ENCODE measurements around the gene IQGAP3. TPM values are rescaled to one million over a fixed set of nuclear protein-coding genes. Genes with fewer than 3 reads are reported as not detected.
"Not testable (repeated sequence)": the region's sequence is repeated elsewhere in the genome, so short reads cannot be mapped to it uniquely, and the experiment has no call there.

Gene IQGAP3
- total RNA-seq, 2 donors from 2014 or later = 28.6 to 36.9 TPM

DNA sequence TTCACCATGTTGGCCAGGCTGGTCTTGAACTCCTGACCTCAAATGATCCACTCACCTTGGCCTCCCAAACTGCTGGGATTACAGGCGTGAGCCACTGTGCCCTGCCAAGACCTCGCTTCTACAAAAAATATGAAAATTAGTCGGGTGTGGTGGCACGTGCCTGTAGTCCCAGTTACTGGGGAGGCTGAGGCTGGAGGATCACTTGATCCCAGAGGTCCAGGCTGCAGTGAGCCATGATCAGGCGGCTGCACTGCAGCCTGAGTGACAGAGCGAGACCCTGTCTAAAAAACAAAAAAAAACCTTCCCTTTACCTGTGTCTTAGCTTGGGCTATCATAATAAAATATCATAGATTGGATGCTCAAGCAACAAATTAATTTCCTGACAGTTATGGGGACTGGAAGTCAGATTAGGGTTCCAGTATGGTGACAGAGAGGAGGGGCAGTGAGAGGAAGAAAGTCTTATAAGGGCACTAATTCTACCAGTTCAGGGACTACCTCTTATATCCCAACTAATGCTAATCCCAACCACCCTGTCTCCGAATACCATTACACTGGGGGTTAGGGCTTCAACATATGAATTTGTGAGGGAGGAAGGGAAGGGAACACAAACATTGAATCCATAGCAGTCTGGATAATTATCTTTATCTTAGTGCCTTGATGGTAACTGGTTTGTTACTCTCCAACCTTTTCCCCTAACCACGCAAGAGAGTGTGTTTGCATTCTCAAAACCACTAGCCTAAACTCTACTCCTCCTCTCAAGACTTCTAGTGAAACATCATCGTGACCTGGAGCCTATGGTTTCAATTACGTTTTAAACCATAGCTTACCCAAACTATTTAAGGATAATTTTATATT is 18.2 kb upstream of the IQGAP3 start:
- H3K4me1 ChIP-seq (ENCODE audit: control insufficient read depth, insufficient read depth, low read length) = no peaks in the 10 kb centered on the region
- peaks cover 15% of the 10 kb centered on the region for H3K36me3 ChIP-seq (ENCODE audit: control insufficient read depth, insufficient read depth, low read length)
- peaks cover 15% of the 10 kb centered on the region for H3K36me3 Mint-ChIP-seq (ENCODE audit: low read depth)
- H3K27me3 Mint-ChIP-seq (ENCODE audit: insufficient read depth) = peaks cover 7% of the 10 kb centered on the region
- no peak overlapping the region for H3K9ac ChIP-seq (ENCODE audit: extremely low read depth, low read length, poor library complexity, severe bottlenecking)
- H3K27ac Mint-ChIP-seq = no peak overlapping the region
- H3K27me3 ChIP-seq (ENCODE audit: control insufficient read depth, insufficient read depth, low read length, poor library complexity, severe bottlenecking) = no peaks in the 10 kb centered on the region
- H3K9me3 ChIP-seq (ENCODE audit: control insufficient read depth, low read length) = no peaks in the 10 kb centered on the region
- TF ChIP-seq, protein P1, sequence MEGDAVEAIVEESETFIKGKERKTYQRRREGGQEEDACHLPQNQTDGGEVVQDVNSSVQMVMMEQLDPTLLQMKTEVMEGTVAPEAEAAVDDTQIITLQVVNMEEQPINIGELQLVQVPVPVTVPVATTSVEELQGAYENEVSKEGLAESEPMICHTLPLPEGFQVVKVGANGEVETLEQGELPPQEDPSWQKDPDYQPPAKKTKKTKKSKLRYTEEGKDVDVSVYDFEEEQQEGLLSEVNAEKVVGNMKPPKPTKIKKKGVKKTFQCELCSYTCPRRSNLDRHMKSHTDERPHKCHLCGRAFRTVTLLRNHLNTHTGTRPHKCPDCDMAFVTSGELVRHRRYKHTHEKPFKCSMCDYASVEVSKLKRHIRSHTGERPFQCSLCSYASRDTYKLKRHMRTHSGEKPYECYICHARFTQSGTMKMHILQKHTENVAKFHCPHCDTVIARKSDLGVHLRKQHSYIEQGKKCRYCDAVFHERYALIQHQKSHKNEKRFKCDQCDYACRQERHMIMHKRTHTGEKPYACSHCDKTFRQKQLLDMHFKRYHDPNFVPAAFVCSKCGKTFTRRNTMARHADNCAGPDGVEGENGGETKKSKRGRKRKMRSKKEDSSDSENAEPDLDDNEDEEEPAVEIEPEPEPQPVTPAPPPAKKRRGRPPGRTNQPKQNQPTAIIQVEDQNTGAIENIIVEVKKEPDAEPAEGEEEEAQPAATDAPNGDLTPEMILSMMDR (conservative IDR thresholded peaks at IDR 0.05) = no peak
- peak overlapping the region; percentile 86 for H3K4me3 ChIP-seq (ENCODE audit: low read length)
- H3K4me1 Mint-ChIP-seq = peaks cover 5% of the 10 kb centered on the region
- 91 to 96% methylated on average over 6 to 9 of the region's 10 CpGs for WGBS, 2 experiments (ENCODE audit: insufficient coverage in 1 of 2, insufficient read length in 1 of 2)
- H3K27ac ChIP-seq (ENCODE audit: low read depth, low read length) = no peak overlapping the region
- no peak for DNase-seq
- H3K9me3 Mint-ChIP-seq = no peaks in the 10 kb centered on the region
- peak overlapping the region; percentile 75 for H3K4me3 Mint-ChIP-seq

DNA sequence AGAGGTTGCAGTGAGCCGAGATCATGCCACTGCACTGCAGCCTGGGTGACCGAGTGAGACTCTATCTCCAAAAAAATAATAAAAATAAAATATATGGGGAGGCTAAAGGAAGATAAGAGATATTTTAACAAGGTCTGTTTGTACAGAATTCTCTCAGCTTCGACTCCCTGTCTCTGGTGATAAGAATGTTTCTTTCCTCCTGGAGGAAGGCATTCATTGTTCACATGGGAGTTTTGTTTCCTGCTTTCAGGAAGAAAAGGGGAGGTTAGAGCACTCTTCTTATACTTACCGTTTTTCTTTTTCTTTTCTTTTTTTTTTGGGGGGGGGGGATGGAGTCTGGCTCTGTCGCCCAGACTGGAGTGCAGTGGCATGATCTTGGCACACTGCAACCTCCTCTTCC is 17.2 kb upstream of the IQGAP3 start:
- peaks cover 10% of the 10 kb centered on the region for H3K4me1 Mint-ChIP-seq
- Histone ChIP-seq H3K36me3 (ENCODE audit: control insufficient read depth, insufficient read depth, low read length) (peaks cover 12% of the 10 kb centered on the region), H3K4me3 (ENCODE audit: low read length) (no peak overlapping the region), H3K27me3 (ENCODE audit: control insufficient read depth, insufficient read depth, low read length, poor library complexity, severe bottlenecking) (no peaks in the 10 kb centered on the region), H3K9ac (ENCODE audit: extremely low read depth, low read length, poor library complexity, severe bottlenecking) (no peak overlapping the region), H3K9me3 (ENCODE audit: control insufficient read depth, low read length) (no peaks in the 10 kb centered on the region), H3K4me1 (ENCODE audit: control insufficient read depth, insufficient read depth, low read length) (no peaks in the 10 kb centered on the region), H3K27ac (ENCODE audit: low read depth, low read length) (no peak overlapping the region)
- H3K27ac Mint-ChIP-seq = no peak overlapping the region
- TF ChIP-seq, protein P1 (conservative IDR thresholded peaks at IDR 0.05) = no peak
- no peak overlapping the region for H3K4me3 Mint-ChIP-seq
- peaks cover 10% of the 10 kb centered on the region for H3K36me3 Mint-ChIP-seq (ENCODE audit: low read depth)
- 84 to 100% methylated on average over 1 to 3 of the region's 5 CpGs for WGBS, 2 experiments (ENCODE audit: insufficient coverage in 1 of 2, insufficient read length in 1 of 2)
- peaks cover 7% of the 10 kb centered on the region for H3K27me3 Mint-ChIP-seq (ENCODE audit: insufficient read depth)
- no peaks in the 10 kb centered on the region for H3K9me3 Mint-ChIP-seq
- no peak for DNase-seq

DNA sequence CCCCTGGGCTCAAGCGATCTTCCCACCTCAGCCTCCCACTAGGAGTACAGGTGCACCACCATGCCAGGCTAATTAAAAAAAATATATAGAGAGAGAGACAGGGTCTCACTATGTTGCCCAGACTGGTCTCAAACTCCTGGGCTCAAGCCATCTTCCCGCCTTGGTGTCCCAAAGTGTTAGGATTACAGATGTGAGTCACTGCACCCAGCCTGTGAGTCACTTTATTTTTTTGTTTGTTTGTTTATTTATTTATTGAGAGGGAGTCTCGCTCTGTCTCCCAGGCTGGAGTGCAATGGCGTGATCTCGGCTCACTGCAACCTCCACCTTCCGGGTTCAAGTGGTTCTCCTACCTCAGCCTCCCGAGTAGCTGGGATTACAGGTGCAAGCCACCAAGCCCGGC is 15.6 kb upstream of the IQGAP3 start:
- H3K27ac ChIP-seq (ENCODE audit: low read depth, low read length); H3K36me3 Mint-ChIP-seq (ENCODE audit: low read depth); H3K4me3 Mint-ChIP-seq; H3K4me1 ChIP-seq (ENCODE audit: control insufficient read depth, insufficient read depth, low read length); H3K9ac ChIP-seq (ENCODE audit: extremely low read depth, low read length, poor library complexity, severe bottlenecking); H3K27ac Mint-ChIP-seq; DNase-seq; H3K9me3 Mint-ChIP-seq; H3K27me3 ChIP-seq (ENCODE audit: control insufficient read depth, insufficient read depth, low read length, poor library complexity, severe bottlenecking); H3K36me3 ChIP-seq (ENCODE audit: control insufficient read depth, insufficient read depth, low read length); H3K27me3 Mint-ChIP-seq (ENCODE audit: insufficient read depth); H3K9me3 ChIP-seq (ENCODE audit: control insufficient read depth, low read length); H3K4me3 ChIP-seq (ENCODE audit: low read length): not testable (repeated sequence)
- WGBS, 2 experiments (ENCODE audit: insufficient coverage in 1 of 2, insufficient read length in 1 of 2) = 94 to 95% methylated on average over 3 to 8 of the region's 8 CpGs
- peaks cover 13% of the 10 kb centered on the region for H3K4me1 Mint-ChIP-seq

Data from endodermal cell (in vitro differentiated cells).